WERI-Rb-1 (cell line): ENCODE measurements around the gene GFRA1.
"Not testable (repeated sequence)": the region's sequence is repeated elsewhere in the genome, so short reads cannot be mapped to it uniquely, and the experiment has no call there.

Experiments
- DNase-seq: peaks from one replicate; pipeline ENCODE4 v3.0.0-alpha.2; 2020
- H3K27ac ChIP-seq: fragments of 250-450 bp; sonication (Bioruptor Pico); 2 replicates; pipeline ENCODE4 v1.5.1; 2020; ENCODE audit warnings: mild to moderate bottlenecking, moderate library complexity
- H3K27me3 ChIP-seq: fragments of 250-450 bp; sonication (Bioruptor Pico); 2 replicates; pipeline ENCODE4 v1.5.1; 2021; ENCODE audit warnings: mild to moderate bottlenecking, low read depth, moderate library complexity; ENCODE audit not compliant: insufficient read depth, severe bottlenecking
- H3K36me3 ChIP-seq: fragments of 250-450 bp; sonication (Bioruptor Pico); 2 replicates; pipeline ENCODE4 v1.5.1; 2020; ENCODE audit warnings: mild to moderate bottlenecking, moderate library complexity
- H3K4me3 ChIP-seq: 2 replicates; pipeline ENCODE4 v1.5.1; 2011; ENCODE audit warnings: low read depth, mild to moderate bottlenecking, control low read depth, low read length
- H3K9me3 ChIP-seq: fragments of 250-450 bp; sonication (Bioruptor Pico); 2 replicates; pipeline ENCODE4 v1.5.1; 2021; ENCODE audit warnings: mild to moderate bottlenecking, moderate library complexity; ENCODE audit not compliant: severe bottlenecking
- CTCF ChIP-seq: IDR thresholded peaks from 2 replicates; pipeline ENCODE4 v1.5.1; 2011; ENCODE audit warnings: low read depth, mild to moderate bottlenecking, control low read depth, inconsistent platforms, low read length

The GFRA1 gene

GRCh38 chr10:116039612-116040011, 233.4 kb downstream of the GFRA1 start:
- Histone ChIP-seq H3K9me3 (no peaks in the 10 kb centered on the region), H3K36me3 (no peaks in the 10 kb centered on the region), H3K4me3 (no peak overlapping the region), H3K27me3 (no peaks in the 10 kb centered on the region), H3K27ac (no peak overlapping the region)
- no peak for DNase-seq
- no peak for TF ChIP-seq CTCF

- no peaks in the 10 kb centered on the region for H3K36me3 ChIP-seq
- peaks cover 1% of the 10 kb centered on the region for H3K9me3 ChIP-seq
- H3K27me3 ChIP-seq, result no peaks in the 10 kb centered on the region
- H3K4me3 ChIP-seq, result no peak overlapping the region
- no peak for TF ChIP-seq CTCF
- DNase-seq, result no peak
- H3K27ac ChIP-seq, result no peak overlapping the region
These were observed 234.7 kb downstream of the GFRA1 start for GRCh38 chr10:116038259-116038658.

- not testable (repeated sequence) for H3K9me3 ChIP-seq, H3K27ac ChIP-seq, H3K27me3 ChIP-seq, DNase-seq, H3K4me3 ChIP-seq, H3K36me3 ChIP-seq
These were observed 237.6 kb downstream of the GFRA1 start for GRCh38 chr10:116035406-116035805.

GRCh38 chr10:116030576-116030975, 242.4 kb downstream of the GFRA1 start:
- Histone ChIP-seq H3K27me3 (no peaks in the 10 kb centered on the region), H3K36me3 (no peaks in the 10 kb centered on the region)
- no peak for DNase-seq

GRCh38 chr10:116029826-116030225, 243.2 kb downstream of the GFRA1 start:
- Histone ChIP-seq H3K27me3 (no peaks in the 10 kb centered on the region), H3K4me3 (no peak overlapping the region), H3K27ac (no peak overlapping the region), H3K36me3 (no peaks in the 10 kb centered on the region), H3K9me3 (peaks cover 4% of the 10 kb centered on the region)
- no peak for DNase-seq
- no peak for TF ChIP-seq CTCF

More at GRCh38 chr10:116030576-116030975, 242.4 kb downstream of the GFRA1 start:
- H3K4me3 ChIP-seq, result no peak overlapping the region
- no peak overlapping the region for H3K27ac ChIP-seq
- H3K9me3 ChIP-seq, result peaks cover 4% of the 10 kb centered on the region
- no peak for TF ChIP-seq CTCF

GRCh38 chr10:116027355-116027754, 245.7 kb downstream of the GFRA1 start:
- Histone ChIP-seq H3K4me3 (no peak overlapping the region), H3K9me3 (no peaks in the 10 kb centered on the region), H3K27ac (no peak overlapping the region), H3K27me3 (no peaks in the 10 kb centered on the region), H3K36me3 (no peaks in the 10 kb centered on the region)
- no peak for TF ChIP-seq CTCF
- DNase-seq, result no peak
